Parathyroid adenoma (tissue), 2 donors: ENCODE data around the gene TLE3.

ENCODE experiments used
- H2AFZ ChIP-seq: fragments of 300-600 bp; sonication (generic); one replicate; pipeline ENCODE4 v1.7.0; 2017; ENCODE audit warnings: antibody characterized with exemption, mild to moderate bottlenecking
- H3K27ac ChIP-seq: fragments of 300-600 bp; sonication (generic); one replicate; pipeline ENCODE4 v1.7.0; 2017
- H3K27me3 ChIP-seq: fragments of 300-600 bp; sonication (generic); one replicate; pipeline ENCODE4 v1.7.0; 2017; ENCODE audit warnings: low read length; ENCODE audit not compliant: control insufficient read depth, insufficient read depth
- H3K36me3 ChIP-seq: fragments of 300-600 bp; sonication (generic); one replicate; pipeline ENCODE4 v1.7.0; 2017; ENCODE audit warnings: low read length; ENCODE audit not compliant: control insufficient read depth, insufficient read depth
- H3K4me1 ChIP-seq: fragments of 300-600 bp; sonication (generic); one replicate; pipeline ENCODE4 v1.7.0; 2017; ENCODE audit warnings: control low read depth
- H3K4me2 ChIP-seq: fragments of 300-600 bp; sonication (generic); one replicate; pipeline ENCODE4 v1.7.0; 2017; ENCODE audit warnings: low read length
- H3K4me3 ChIP-seq: fragments of 300-600 bp; sonication (generic); one replicate; pipeline ENCODE4 v1.7.0; 2017; ENCODE audit warnings: low read depth, low read length
- H3K79me2 ChIP-seq: fragments of 300-600 bp; sonication (generic); one replicate; pipeline ENCODE4 v1.7.0; 2017; ENCODE audit warnings: control low read depth
- H3K9ac ChIP-seq: fragments of 300-600 bp; sonication (generic); one replicate; pipeline ENCODE4 v1.7.0; 2017; ENCODE audit warnings: mild to moderate bottlenecking
- H3K9me3 ChIP-seq: fragments of 300-600 bp; sonication (generic); one replicate; pipeline ENCODE4 v1.7.0; 2017; ENCODE audit warnings: low read length; ENCODE audit not compliant: control insufficient read depth
- TF ChIP-seq, protein P1 (sequence below): fragments of 300-600 bp; sonication (generic); IDR thresholded peaks from one replicate; pipeline ENCODE4 v1.7.0; 2017; ENCODE audit warnings: antibody characterized with exemption, mild to moderate bottlenecking
- donor health status: primary hyperparathyroidism.

Gene TLE3

DNA sequence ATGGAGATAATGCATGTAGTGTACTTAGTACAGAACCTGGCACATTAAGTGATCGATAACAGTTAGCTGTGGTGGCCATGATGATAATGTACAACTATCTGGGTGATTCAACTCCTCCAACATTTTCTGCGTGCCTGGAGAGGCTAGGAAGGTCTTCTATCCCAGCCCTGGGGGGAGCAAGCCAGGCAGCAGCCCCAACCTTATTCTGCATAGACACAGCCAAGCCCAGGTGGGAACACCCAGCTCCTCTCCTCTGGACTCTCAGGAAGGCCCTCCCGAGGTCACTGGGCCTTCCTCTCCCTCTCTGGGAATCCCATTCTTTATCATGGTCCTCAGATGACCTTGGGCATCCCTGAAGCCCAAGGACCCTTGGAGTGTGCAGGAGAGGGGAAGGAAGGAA is 5.1 kb upstream of the TLE3 start:
- Histone ChIP-seq H3K4me2 (no peak overlapping the region), H3K4me3 (no peak overlapping the region), H3K36me3 (no peaks in the 10 kb centered on the region), H3K4me1 (peaks cover 3% of the 10 kb centered on the region), H3K79me2 (no peaks in the 10 kb centered on the region), H3K27me3 (no peaks in the 10 kb centered on the region), H2AFZ (no peak overlapping the region), H3K9me3 (no peaks in the 10 kb centered on the region), H3K9ac (no peak overlapping the region), H3K27ac (no peak overlapping the region)
- TF ChIP-seq, protein P1, sequence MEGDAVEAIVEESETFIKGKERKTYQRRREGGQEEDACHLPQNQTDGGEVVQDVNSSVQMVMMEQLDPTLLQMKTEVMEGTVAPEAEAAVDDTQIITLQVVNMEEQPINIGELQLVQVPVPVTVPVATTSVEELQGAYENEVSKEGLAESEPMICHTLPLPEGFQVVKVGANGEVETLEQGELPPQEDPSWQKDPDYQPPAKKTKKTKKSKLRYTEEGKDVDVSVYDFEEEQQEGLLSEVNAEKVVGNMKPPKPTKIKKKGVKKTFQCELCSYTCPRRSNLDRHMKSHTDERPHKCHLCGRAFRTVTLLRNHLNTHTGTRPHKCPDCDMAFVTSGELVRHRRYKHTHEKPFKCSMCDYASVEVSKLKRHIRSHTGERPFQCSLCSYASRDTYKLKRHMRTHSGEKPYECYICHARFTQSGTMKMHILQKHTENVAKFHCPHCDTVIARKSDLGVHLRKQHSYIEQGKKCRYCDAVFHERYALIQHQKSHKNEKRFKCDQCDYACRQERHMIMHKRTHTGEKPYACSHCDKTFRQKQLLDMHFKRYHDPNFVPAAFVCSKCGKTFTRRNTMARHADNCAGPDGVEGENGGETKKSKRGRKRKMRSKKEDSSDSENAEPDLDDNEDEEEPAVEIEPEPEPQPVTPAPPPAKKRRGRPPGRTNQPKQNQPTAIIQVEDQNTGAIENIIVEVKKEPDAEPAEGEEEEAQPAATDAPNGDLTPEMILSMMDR, result no peak

GRCh38 chr15:70101459-70102113 is 3.9 kb upstream of the TLE3 start:
- Histone ChIP-seq H3K27me3 (no peaks in the 10 kb centered on the region), H3K9me3 (no peaks in the 10 kb centered on the region), H3K4me2 (peak overlapping the region; percentile 60), H2AFZ (no peak overlapping the region), H3K36me3 (no peaks in the 10 kb centered on the region), H3K27ac (peak overlapping the region; percentile 61), H3K4me1 (peaks cover 3% of the 10 kb centered on the region), H3K4me3 (peak overlapping the region; percentile 25), H3K9ac (no peak overlapping the region), H3K79me2 (no peaks in the 10 kb centered on the region)
- TF ChIP-seq, protein P1, result no peak

DNA sequence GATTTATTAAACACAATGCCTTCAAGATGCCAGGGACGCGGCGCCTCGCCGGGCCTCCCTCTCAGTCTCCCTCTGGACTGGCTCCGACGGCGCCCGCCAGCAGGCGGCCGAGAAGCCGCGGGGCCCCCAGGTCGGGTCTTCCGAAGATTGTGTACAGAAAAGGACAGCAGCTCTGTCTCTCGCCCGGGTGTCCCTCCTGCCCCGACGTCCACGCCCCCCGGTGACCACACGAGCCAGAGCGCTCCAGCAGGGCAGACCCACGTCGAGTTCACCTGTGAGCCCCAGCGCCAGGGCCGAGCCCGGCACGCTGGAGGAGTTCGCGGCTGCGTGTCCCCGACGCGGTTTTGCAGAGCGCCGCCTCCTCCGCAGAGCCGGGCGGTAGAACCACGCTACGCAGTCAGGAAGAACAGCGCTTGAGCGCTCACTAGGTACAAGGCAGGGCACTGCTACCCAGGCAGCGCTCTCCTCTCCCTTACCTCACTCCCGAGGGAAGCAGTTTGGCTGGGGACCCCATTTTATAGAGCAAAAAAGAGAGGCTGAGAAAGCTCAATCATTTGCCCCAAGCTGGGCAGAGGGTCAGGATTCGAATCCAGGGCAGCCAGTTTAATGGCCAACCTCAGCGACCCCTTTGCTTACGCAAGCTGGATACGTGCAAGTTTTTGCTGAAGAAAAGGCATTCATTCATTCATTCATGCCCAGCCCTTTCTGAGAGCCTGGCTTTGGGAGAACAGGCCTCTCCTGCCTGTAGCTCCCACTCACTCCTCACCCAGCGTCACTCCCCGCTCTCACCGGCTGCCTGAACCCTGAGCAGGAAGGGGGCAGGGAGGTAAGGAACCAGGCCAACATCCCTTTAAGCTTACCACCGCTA is 3.0 kb upstream of the TLE3 start:
- Histone ChIP-seq H2AFZ (peak overlapping the region; percentile 75), H3K36me3 (no peaks in the 10 kb centered on the region), H3K27ac (peak overlapping the region; percentile 61), H3K27me3 (no peaks in the 10 kb centered on the region), H3K4me1 (peaks cover 3% of the 10 kb centered on the region), H3K9me3 (no peaks in the 10 kb centered on the region), H3K4me2 (peak overlapping the region; percentile 60), H3K79me2 (no peaks in the 10 kb centered on the region), H3K4me3 (peak overlapping the region; percentile 45), H3K9ac (no peak overlapping the region)
- TF ChIP-seq, protein P1, result peak; percentile 18

GRCh38 chr15:70099967-70100473 is 2.3 kb upstream of the TLE3 start:
- no peaks in the 10 kb centered on the region for H3K79me2 ChIP-seq
- peak overlapping the region; percentile 60 for H3K4me2 ChIP-seq
- peaks cover 3% of the 10 kb centered on the region for H3K4me1 ChIP-seq
- H3K4me3 ChIP-seq, result peak overlapping the region; percentile 45
- H3K9me3 ChIP-seq, result no peaks in the 10 kb centered on the region
- H3K27ac ChIP-seq, result peak overlapping the region; percentile 30
- no peaks in the 10 kb centered on the region for H3K27me3 ChIP-seq
- TF ChIP-seq, protein P1, result no peak
- peak overlapping the region; percentile 75 for H2AFZ ChIP-seq
- no peak overlapping the region for H3K9ac ChIP-seq
- H3K36me3 ChIP-seq, result no peaks in the 10 kb centered on the region
